D341Med (cell line): ENCODE results near the gene FBN1.

Source experiments
- DNase-seq: peaks from one replicate; pipeline ENCODE4 v3.0.0; 2012; ENCODE audit warnings: low spot score

The FBN1 gene

GRCh38 chr15:48652510-48653076 is 7.1 kb upstream of the FBN1 start:
- no peak for DNase-seq

- no peak for DNase-seq
Observed at GRCh38 chr15:48650931-48651330, 5.4 kb upstream of the FBN1 start.

GRCh38 chr15:48647962-48648361 is 2.5 kb upstream of the FBN1 start:
- no peak for DNase-seq

- no peak for DNase-seq
Observed at GRCh38 chr15:48646331-48646730, 822 bp upstream of the FBN1 start.

GRCh38 chr15:48644827-48645557 is 517 bp downstream of the FBN1 start:
- DNase-seq: peak; percentile 77

GRCh38 chr15:48644467-48644826 is 1.1 kb downstream of the FBN1 start:
- DNase-seq: no peak

GRCh38 chr15:48643776-48644466 is 1.6 kb downstream of the FBN1 start:
- no peak for DNase-seq

GRCh38 chr15:48643206-48643605 is 2.3 kb downstream of the FBN1 start:
- DNase-seq: no peak

GRCh38 chr15:48642795-48643194 is 2.7 kb downstream of the FBN1 start:
- no peak for DNase-seq

GRCh38 chr15:48641416-48641815 is 4.1 kb downstream of the FBN1 start:
- peak; percentile 49 for DNase-seq

- no peak for DNase-seq
Observed at GRCh38 chr15:48638963-48639362, 6.5 kb downstream of the FBN1 start.

GRCh38 chr15:48637639-48638038 is 7.9 kb downstream of the FBN1 start:
- no peak for DNase-seq

GRCh38 chr15:48636511-48636910 is 9.0 kb downstream of the FBN1 start:
- DNase-seq: no peak

GRCh38 chr15:48634893-48635292 is 10.6 kb downstream of the FBN1 start:
- no peak for DNase-seq

- no peak for DNase-seq
Observed at GRCh38 chr15:48634096-48634495, 11.4 kb downstream of the FBN1 start.

- no peak for DNase-seq
Observed at GRCh38 chr15:48632651-48633050, 12.9 kb downstream of the FBN1 start.

- DNase-seq: no peak
Observed at GRCh38 chr15:48631176-48631770, 14.2 kb downstream of the FBN1 start.

GRCh38 chr15:48630245-48630644 is 15.3 kb downstream of the FBN1 start:
- no peak for DNase-seq

GRCh38 chr15:48628832-48629231 is 16.7 kb downstream of the FBN1 start:
- no peak for DNase-seq

GRCh38 chr15:48627260-48627940 is 18.1 kb downstream of the FBN1 start:
- DNase-seq: no peak

- DNase-seq: no peak
Observed at GRCh38 chr15:48625126-48625525, 20.4 kb downstream of the FBN1 start.

- no peak for DNase-seq
Observed at GRCh38 chr15:48624700-48625099, 20.8 kb downstream of the FBN1 start.

GRCh38 chr15:48623456-48623855 is 22.1 kb downstream of the FBN1 start:
- no peak for DNase-seq
